ENCODE data around the gene ERG28.

- TF ChIP-seq POLR2A (IDR thresholded peaks at IDR 0.05; ENCODE audit: low read depth, low read length) (no peak), TAF1 (IDR thresholded peaks at IDR 0.05; ENCODE audit: borderline replicate concordance, low read depth, low read length) (no peak)
These were observed 5.4 kb downstream of the ERG28 start for GRCh38 chr14:75655235-75655634.

Measured in GM12892 (cell line).